T47D (cell line): Measurements from ENCODE around the gene RALGPS1.

ENCODE experiments used
- DNase-seq, 2 experiments: peaks; one replicate each; pipeline versions ENCODE4 v3.0.0 to v3.0.0-alpha.2; 2011 to 2012; ENCODE audit warnings: low read depth in 1 of 2, low spot score in 1 of 2
- JUND ChIP-seq: IDR thresholded peaks from 2 replicates; pipeline ENCODE4 v1.6.1; 2012; ENCODE audit warnings: low read depth
- in situ Hi-C: cut with HindIII; loops from 2 replicates; pipeline ENCODE4 v1.10.0; 2016; ENCODE audit warnings: low sequenced_read_pairs, low pct_unique_long_range_greater_than_20kb

The RALGPS1 gene

GRCh38 chr9:127030814-127031740 lies 116.5 kb downstream of the RALGPS1 start:
- in situ Hi-C loops, result no loop called here
- no peak for DNase-seq
- TF ChIP-seq JUND, result no peak

- in situ Hi-C loops, result no loop called here
- TF ChIP-seq JUND, result no peak
- DNase-seq, result no peak
Measured at GRCh38 chr9:127032256-127032655, 117.7 kb downstream of the RALGPS1 start.

- no peak for DNase-seq
- in situ Hi-C loops, result no loop called here
- TF ChIP-seq JUND, result no peak
Measured at GRCh38 chr9:127033061-127033460, 118.5 kb downstream of the RALGPS1 start.

- TF ChIP-seq JUND, result no peak
- DNase-seq, result no peak
- in situ Hi-C loops, result no loop called here
Measured at GRCh38 chr9:127033789-127034188, 119.2 kb downstream of the RALGPS1 start.

GRCh38 chr9:127034691-127035090 lies 120.1 kb downstream of the RALGPS1 start:
- no peak for DNase-seq
- no peak for TF ChIP-seq JUND
- in situ Hi-C loops, result no loop called here

- no peak for DNase-seq
- no peak for TF ChIP-seq JUND
- in situ Hi-C loops, result no loop called here
Measured at GRCh38 chr9:127035423-127035822, 120.8 kb downstream of the RALGPS1 start.

GRCh38 chr9:127035948-127036347 lies 121.4 kb downstream of the RALGPS1 start:
- in situ Hi-C loops, result no loop called here
- no peak for TF ChIP-seq JUND
- no peak for DNase-seq

GRCh38 chr9:127036437-127036836 lies 121.9 kb downstream of the RALGPS1 start:
- no peak for DNase-seq
- in situ Hi-C loops, result no loop called here
- no peak for TF ChIP-seq JUND

GRCh38 chr9:127038531-127038930 lies 123.9 kb downstream of the RALGPS1 start:
- no peak for TF ChIP-seq JUND
- no peak for DNase-seq
- in situ Hi-C loops, result no loop called here

GRCh38 chr9:127039492-127039891 lies 124.9 kb downstream of the RALGPS1 start:
- in situ Hi-C loops, result no loop called here
- TF ChIP-seq JUND, result no peak
- DNase-seq, result no peak

GRCh38 chr9:127045148-127045547 lies 130.6 kb downstream of the RALGPS1 start:
- DNase-seq, result no peak
- in situ Hi-C loops, result no loop called here

GRCh38 chr9:127047971-127048370 lies 133.4 kb downstream of the RALGPS1 start:
- in situ Hi-C loops, result no loop called here
- DNase-seq, result no peak
- no peak for TF ChIP-seq JUND

More at GRCh38 chr9:127045148-127045547, 130.6 kb downstream of the RALGPS1 start:
- no peak for TF ChIP-seq JUND

- DNase-seq, result peak in 1 of 2 experiments; percentile 40
- in situ Hi-C loops, result no loop called here
- TF ChIP-seq JUND, result no peak
Measured at GRCh38 chr9:127049044-127049443, 134.5 kb downstream of the RALGPS1 start.
